ENCODE results near the gene RINT1. TPM values are rescaled to one million over a fixed set of nuclear protein-coding genes. Genes with fewer than 3 reads are reported as not detected.
A peak's percentile ranks its signal among the peaks of the same experiment; 100 is the strongest.

Gene RINT1
- total RNA-seq, 2 donors from 2014 or later = 21.0 to 26.0 TPM

- Mint-ChIP-seq H3K9me3 (peaks cover 25% of the 10 kb centered on the region), H3K4me1 (no peaks in the 10 kb centered on the region), H3K36me3 (ENCODE audit: low read depth) (no peaks in the 10 kb centered on the region), H3K27ac (no peak overlapping the region), H3K4me3 (no peak overlapping the region), H3K27me3 (ENCODE audit: insufficient read depth) (no peaks in the 10 kb centered on the region)
- H3K27ac ChIP-seq (ENCODE audit: low read depth, low read length) = no peak overlapping the region
- no peaks in the 10 kb centered on the region for H3K27me3 ChIP-seq (ENCODE audit: control insufficient read depth, insufficient read depth, low read length, poor library complexity, severe bottlenecking)
- TF ChIP-seq, protein P1, sequence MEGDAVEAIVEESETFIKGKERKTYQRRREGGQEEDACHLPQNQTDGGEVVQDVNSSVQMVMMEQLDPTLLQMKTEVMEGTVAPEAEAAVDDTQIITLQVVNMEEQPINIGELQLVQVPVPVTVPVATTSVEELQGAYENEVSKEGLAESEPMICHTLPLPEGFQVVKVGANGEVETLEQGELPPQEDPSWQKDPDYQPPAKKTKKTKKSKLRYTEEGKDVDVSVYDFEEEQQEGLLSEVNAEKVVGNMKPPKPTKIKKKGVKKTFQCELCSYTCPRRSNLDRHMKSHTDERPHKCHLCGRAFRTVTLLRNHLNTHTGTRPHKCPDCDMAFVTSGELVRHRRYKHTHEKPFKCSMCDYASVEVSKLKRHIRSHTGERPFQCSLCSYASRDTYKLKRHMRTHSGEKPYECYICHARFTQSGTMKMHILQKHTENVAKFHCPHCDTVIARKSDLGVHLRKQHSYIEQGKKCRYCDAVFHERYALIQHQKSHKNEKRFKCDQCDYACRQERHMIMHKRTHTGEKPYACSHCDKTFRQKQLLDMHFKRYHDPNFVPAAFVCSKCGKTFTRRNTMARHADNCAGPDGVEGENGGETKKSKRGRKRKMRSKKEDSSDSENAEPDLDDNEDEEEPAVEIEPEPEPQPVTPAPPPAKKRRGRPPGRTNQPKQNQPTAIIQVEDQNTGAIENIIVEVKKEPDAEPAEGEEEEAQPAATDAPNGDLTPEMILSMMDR (conservative IDR thresholded peaks at IDR 0.05) = no peak
- DNase-seq = peak; percentile 58
- WGBS, 2 experiments (ENCODE audit: insufficient coverage in 1 of 2, insufficient read length in 1 of 2) = 87% methylated on average over 9 to 21 of the region's 22 CpGs
- H3K4me1 ChIP-seq (ENCODE audit: control insufficient read depth, insufficient read depth, low read length) = no peaks in the 10 kb centered on the region
- no peaks in the 10 kb centered on the region for H3K36me3 ChIP-seq (ENCODE audit: control insufficient read depth, insufficient read depth, low read length)
- H3K4me3 ChIP-seq (ENCODE audit: low read length) = no peak overlapping the region
- no peak overlapping the region for H3K9ac ChIP-seq (ENCODE audit: extremely low read depth, low read length, poor library complexity, severe bottlenecking)
- H3K9me3 ChIP-seq (ENCODE audit: control insufficient read depth, low read length) = peaks cover 23% of the 10 kb centered on the region
Measured at GRCh38 chr7:105580022-105580740, 48.2 kb downstream of the RINT1 start.

GRCh38 chr7:105581066-105581811, 49.2 kb downstream of the RINT1 start, which contains the start of gene EFCAB10:
EFCAB10 (minus strand) TSS chr7:105581493; CDS start chr7:105581463, 30 bp downstream.
- no peaks in the 10 kb centered on the region for H3K4me1 Mint-ChIP-seq
- no peaks in the 10 kb centered on the region for H3K27me3 Mint-ChIP-seq (ENCODE audit: insufficient read depth)
- 19 to 27% methylated on average over 22 to 36 of the region's 36 CpGs for WGBS, 2 experiments (ENCODE audit: insufficient coverage in 1 of 2, insufficient read length in 1 of 2)
- Histone ChIP-seq H3K9ac (ENCODE audit: extremely low read depth, low read length, poor library complexity, severe bottlenecking) (peak within 1 kb of the TSS; percentile 51), H3K4me1 (ENCODE audit: control insufficient read depth, insufficient read depth, low read length) (no peaks in the 10 kb centered on the region), H3K27ac (ENCODE audit: low read depth, low read length) (no peak within 1 kb of the TSS), H3K27me3 (ENCODE audit: control insufficient read depth, insufficient read depth, low read length, poor library complexity, severe bottlenecking) (no peaks in the 10 kb centered on the region), H3K9me3 (ENCODE audit: control insufficient read depth, low read length) (peaks cover 24% of the 10 kb centered on the region), H3K36me3 (ENCODE audit: control insufficient read depth, insufficient read depth, low read length) (no peaks in the 10 kb centered on the region), H3K4me3 (ENCODE audit: low read length) (peak within 1 kb of the TSS; percentile 85)
- peak; percentile 99 for DNase-seq
- TF ChIP-seq, protein P1 (conservative IDR thresholded peaks at IDR 0.05) = peak; percentile 58
- peak within 1 kb of the TSS; percentile 64 for H3K4me3 Mint-ChIP-seq
- no peaks in the 10 kb centered on the region for H3K36me3 Mint-ChIP-seq (ENCODE audit: low read depth)
- peaks cover 25% of the 10 kb centered on the region for H3K9me3 Mint-ChIP-seq
- H3K27ac Mint-ChIP-seq = peak within 1 kb of the TSS; percentile 92

- H3K9me3 Mint-ChIP-seq = peaks cover 25% of the 10 kb centered on the region
- no peak overlapping the region for H3K4me3 Mint-ChIP-seq
- no peak overlapping the region for H3K9ac ChIP-seq (ENCODE audit: extremely low read depth, low read length, poor library complexity, severe bottlenecking)
- no peaks in the 10 kb centered on the region for H3K4me1 Mint-ChIP-seq
- no peaks in the 10 kb centered on the region for H3K36me3 Mint-ChIP-seq (ENCODE audit: low read depth)
- WGBS, 2 experiments (ENCODE audit: insufficient coverage in 1 of 2, insufficient read length in 1 of 2) = 92 to 96% methylated on average over 8 to 38 of the region's 39 CpGs
- H3K27ac Mint-ChIP-seq = no peak overlapping the region
- TF ChIP-seq, protein P1 (conservative IDR thresholded peaks at IDR 0.05) = no peak
- no peaks in the 10 kb centered on the region for H3K36me3 ChIP-seq (ENCODE audit: control insufficient read depth, insufficient read depth, low read length)
- DNase-seq = no peak
- no peak overlapping the region for H3K27ac ChIP-seq (ENCODE audit: low read depth, low read length)
- peaks cover 24% of the 10 kb centered on the region for H3K9me3 ChIP-seq (ENCODE audit: control insufficient read depth, low read length)
- H3K4me3 ChIP-seq (ENCODE audit: low read length) = no peak overlapping the region
- H3K27me3 Mint-ChIP-seq (ENCODE audit: insufficient read depth) = no peaks in the 10 kb centered on the region
- H3K4me1 ChIP-seq (ENCODE audit: control insufficient read depth, insufficient read depth, low read length) = no peaks in the 10 kb centered on the region
- no peaks in the 10 kb centered on the region for H3K27me3 ChIP-seq (ENCODE audit: control insufficient read depth, insufficient read depth, low read length, poor library complexity, severe bottlenecking)
Measured at GRCh38 chr7:105583061-105583460, 51.1 kb downstream of the RINT1 start.
